Measurements from ENCODE around the gene TNS1. TPM values are rescaled to one million over a fixed set of nuclear protein-coding genes. Genes with fewer than 3 reads are reported as not detected.

The TNS1 gene
- total RNA-seq, 1 donor from 2014 or later: 227 TPM

- Mint-ChIP-seq H3K4me3 (ENCODE audit: unreplicated experiment) (peak overlapping the region; percentile 85), H3K27ac (ENCODE audit: unreplicated experiment) (peak overlapping the region; percentile 89), H3K27me3 (ENCODE audit: low read depth) (no peaks in the 10 kb centered on the region), H3K4me1 (ENCODE audit: low read depth) (peaks cover 91% of the 10 kb centered on the region), H3K9me3 (ENCODE audit: low read depth) (no peaks in the 10 kb centered on the region), H3K36me3 (ENCODE audit: low read depth) (no peaks in the 10 kb centered on the region)
- TF ChIP-seq CTCF (IDR thresholded peaks at IDR 0.05): no peak
- DNase-seq (ENCODE audit: low spot score): no peak
These were observed 1.2 kb downstream of the TNS1 start for GRCh38 chr2:218001629-218002028.

DNA sequence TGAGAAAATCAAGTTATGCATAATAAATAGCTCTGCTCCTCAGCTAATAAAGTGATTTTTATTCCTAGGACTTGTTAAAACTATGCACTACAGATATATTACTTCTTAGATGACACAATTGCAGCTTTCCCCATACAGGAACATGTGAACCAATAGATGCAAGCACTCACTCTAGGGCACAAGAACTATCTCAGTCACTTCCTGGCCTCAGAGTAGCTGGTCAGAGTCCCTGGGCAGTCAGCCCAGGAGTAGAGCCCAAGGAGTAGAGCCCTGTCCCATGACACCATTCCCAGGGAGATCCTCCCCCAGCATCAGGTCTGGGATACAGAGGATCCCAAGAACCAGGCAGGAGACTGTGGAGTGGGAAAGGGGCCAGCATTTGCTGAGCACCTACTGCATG, 2.7 kb downstream of the TNS1 start:
- H3K4me3 Mint-ChIP-seq (ENCODE audit: unreplicated experiment): peak overlapping the region; percentile 85
- no peaks in the 10 kb centered on the region for H3K9me3 Mint-ChIP-seq (ENCODE audit: low read depth)

DNA sequence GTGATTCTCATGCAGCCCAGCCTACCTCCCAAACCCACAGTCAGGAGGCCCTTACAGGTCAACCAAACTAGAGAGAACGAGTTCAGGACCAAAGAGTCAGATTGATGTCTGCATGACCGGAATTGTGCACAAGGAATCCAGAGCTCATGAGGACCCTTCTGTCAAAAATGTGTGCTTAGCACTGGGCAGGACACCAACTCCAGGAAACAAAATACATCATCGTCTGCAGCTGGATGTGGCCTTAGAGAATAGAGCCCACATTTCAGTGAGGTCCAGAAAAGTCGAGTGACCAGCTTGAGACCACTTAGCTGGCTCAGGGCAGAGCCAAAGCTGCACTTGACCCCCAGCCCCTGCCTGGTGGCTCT, 3.2 kb downstream of the TNS1 start:
- Mint-ChIP-seq H3K4me3 (ENCODE audit: unreplicated experiment) (no peak overlapping the region), H3K9me3 (ENCODE audit: low read depth) (no peaks in the 10 kb centered on the region), H3K4me1 (ENCODE audit: low read depth) (peaks cover 95% of the 10 kb centered on the region), H3K27me3 (ENCODE audit: low read depth) (no peaks in the 10 kb centered on the region), H3K27ac (ENCODE audit: unreplicated experiment) (peak overlapping the region; percentile 92), H3K36me3 (ENCODE audit: low read depth) (no peaks in the 10 kb centered on the region)
- DNase-seq (ENCODE audit: low spot score): no peak
- no peak for TF ChIP-seq CTCF (IDR thresholded peaks at IDR 0.05)

More for the DNA sequence above, 2.7 kb downstream of the TNS1 start:
- H3K36me3 Mint-ChIP-seq (ENCODE audit: low read depth): no peaks in the 10 kb centered on the region
- peaks cover 95% of the 10 kb centered on the region for H3K4me1 Mint-ChIP-seq (ENCODE audit: low read depth)
- DNase-seq (ENCODE audit: low spot score): no peak
- H3K27me3 Mint-ChIP-seq (ENCODE audit: low read depth): no peaks in the 10 kb centered on the region
- no peak for TF ChIP-seq CTCF (IDR thresholded peaks at IDR 0.05)
- peak overlapping the region; percentile 92 for H3K27ac Mint-ChIP-seq (ENCODE audit: unreplicated experiment)

DNA sequence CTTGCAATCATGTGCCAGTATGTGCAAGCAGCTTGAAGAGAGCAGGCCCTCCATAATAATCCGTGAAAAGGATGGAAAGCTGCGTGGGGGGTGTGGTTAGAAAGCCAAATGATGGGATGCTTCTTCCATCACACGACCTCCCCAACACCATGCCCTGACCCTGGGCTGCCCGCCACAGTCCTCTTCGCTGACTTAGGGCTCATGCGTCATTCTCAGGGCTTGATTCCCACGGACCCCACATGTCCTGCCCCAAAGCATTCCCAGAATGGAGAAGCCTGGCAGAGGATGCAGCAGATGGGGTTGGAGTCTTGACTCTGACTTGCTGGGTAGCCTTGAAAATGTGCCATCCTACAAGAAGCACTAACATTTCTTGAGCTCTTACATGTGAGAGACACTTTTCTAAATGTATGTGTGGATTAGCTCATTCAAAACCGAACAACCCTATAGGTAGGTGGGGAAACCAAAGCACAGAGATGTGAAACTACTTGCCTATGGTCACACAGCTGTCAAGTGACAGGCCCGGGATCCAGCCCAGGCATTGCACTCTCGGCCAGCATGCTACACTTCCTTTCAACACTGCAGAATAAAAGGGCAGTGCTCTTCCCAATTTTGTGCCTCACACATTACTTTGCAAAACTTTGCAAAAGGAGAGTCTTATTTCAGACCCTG, 3.7 kb downstream of the TNS1 start:
- Mint-ChIP-seq H3K4me3 (ENCODE audit: unreplicated experiment) (no peak overlapping the region), H3K36me3 (ENCODE audit: low read depth) (no peaks in the 10 kb centered on the region), H3K9me3 (ENCODE audit: low read depth) (no peaks in the 10 kb centered on the region), H3K4me1 (ENCODE audit: low read depth) (peaks cover 95% of the 10 kb centered on the region), H3K27me3 (ENCODE audit: low read depth) (no peaks in the 10 kb centered on the region), H3K27ac (ENCODE audit: unreplicated experiment) (peak overlapping the region; percentile 92)
- no peak for DNase-seq (ENCODE audit: low spot score)
- TF ChIP-seq CTCF (IDR thresholded peaks at IDR 0.05): no peak

- Mint-ChIP-seq H3K9me3 (ENCODE audit: low read depth) (no peaks in the 10 kb centered on the region), H3K4me1 (ENCODE audit: low read depth) (peaks cover 94% of the 10 kb centered on the region), H3K4me3 (ENCODE audit: unreplicated experiment) (no peak overlapping the region), H3K27me3 (ENCODE audit: low read depth) (no peaks in the 10 kb centered on the region), H3K36me3 (ENCODE audit: low read depth) (peaks cover 1% of the 10 kb centered on the region), H3K27ac (ENCODE audit: unreplicated experiment) (peak overlapping the region; percentile 3)
- no peak for TF ChIP-seq CTCF (IDR thresholded peaks at IDR 0.05)
- no peak for DNase-seq (ENCODE audit: low spot score)
These were observed 5.3 kb downstream of the TNS1 start for GRCh38 chr2:217997510-217997909.
